Retinal pigment epithelial cell (primary cell): ENCODE measurements around the gene PTPRT.

Experiments
- DNase-seq: peaks from one replicate; pipeline ENCODE4 v3.0.0-alpha.2; 2010; ENCODE audit warnings: low read depth
- H3K4me3 ChIP-seq: 2 replicates; pipeline ENCODE4 v1.5.1; 2011; ENCODE audit warnings: mild to moderate bottlenecking, low read length, control low read depth, moderate library complexity
- TF ChIP-seq, protein P1 (sequence below): conservative IDR thresholded peaks from 2 replicates; pipeline ENCODE4 v1.5.1; 2011; ENCODE audit warnings: low read depth, low read length, control low read depth, inconsistent platforms

Gene PTPRT

DNA sequence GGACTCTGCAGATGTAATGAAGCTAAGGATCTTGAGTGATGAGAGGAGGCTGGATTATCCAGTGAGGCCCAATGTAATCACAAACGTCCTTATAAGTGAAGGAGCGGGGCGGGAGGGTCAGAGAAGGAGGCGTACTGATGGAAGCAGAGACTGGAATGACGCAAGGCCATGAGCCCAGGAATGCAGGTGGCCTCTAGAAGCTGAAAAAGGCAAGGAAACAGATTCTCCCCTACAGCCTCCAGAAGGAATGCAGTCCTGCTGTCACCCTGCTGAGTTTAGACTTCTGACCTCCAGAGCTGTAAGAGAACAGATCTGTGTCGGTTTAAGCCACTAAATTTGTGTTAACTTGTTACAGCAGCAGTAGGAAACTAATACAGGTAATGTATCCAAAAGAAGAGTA lies 227.9 kb downstream of the PTPRT start:
- TF ChIP-seq, protein P1, sequence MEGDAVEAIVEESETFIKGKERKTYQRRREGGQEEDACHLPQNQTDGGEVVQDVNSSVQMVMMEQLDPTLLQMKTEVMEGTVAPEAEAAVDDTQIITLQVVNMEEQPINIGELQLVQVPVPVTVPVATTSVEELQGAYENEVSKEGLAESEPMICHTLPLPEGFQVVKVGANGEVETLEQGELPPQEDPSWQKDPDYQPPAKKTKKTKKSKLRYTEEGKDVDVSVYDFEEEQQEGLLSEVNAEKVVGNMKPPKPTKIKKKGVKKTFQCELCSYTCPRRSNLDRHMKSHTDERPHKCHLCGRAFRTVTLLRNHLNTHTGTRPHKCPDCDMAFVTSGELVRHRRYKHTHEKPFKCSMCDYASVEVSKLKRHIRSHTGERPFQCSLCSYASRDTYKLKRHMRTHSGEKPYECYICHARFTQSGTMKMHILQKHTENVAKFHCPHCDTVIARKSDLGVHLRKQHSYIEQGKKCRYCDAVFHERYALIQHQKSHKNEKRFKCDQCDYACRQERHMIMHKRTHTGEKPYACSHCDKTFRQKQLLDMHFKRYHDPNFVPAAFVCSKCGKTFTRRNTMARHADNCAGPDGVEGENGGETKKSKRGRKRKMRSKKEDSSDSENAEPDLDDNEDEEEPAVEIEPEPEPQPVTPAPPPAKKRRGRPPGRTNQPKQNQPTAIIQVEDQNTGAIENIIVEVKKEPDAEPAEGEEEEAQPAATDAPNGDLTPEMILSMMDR: no peak
- no peak overlapping the region for H3K4me3 ChIP-seq
- no peak for DNase-seq

DNA sequence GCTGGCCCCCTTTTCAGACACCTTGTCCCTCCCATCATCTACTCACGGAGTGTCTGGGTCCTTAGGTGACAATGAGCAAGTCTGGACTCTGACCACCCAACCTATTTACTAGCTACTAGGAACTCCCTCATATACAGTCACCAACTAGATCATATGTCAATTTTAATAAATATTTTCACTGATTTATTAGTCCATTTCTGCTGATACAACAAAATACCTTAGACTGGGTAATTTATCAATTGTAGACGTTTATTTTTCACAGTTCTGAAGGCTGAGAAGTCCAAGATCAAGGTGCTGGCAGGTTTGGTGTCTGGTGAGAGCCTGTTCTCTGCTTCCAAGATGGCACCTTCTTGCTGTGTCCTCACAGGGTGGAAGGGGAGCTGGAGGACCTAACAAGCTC lies 229.7 kb downstream of the PTPRT start:
- TF ChIP-seq, protein P1: no peak
- H3K4me3 ChIP-seq: no peak overlapping the region
- no peak for DNase-seq

DNA sequence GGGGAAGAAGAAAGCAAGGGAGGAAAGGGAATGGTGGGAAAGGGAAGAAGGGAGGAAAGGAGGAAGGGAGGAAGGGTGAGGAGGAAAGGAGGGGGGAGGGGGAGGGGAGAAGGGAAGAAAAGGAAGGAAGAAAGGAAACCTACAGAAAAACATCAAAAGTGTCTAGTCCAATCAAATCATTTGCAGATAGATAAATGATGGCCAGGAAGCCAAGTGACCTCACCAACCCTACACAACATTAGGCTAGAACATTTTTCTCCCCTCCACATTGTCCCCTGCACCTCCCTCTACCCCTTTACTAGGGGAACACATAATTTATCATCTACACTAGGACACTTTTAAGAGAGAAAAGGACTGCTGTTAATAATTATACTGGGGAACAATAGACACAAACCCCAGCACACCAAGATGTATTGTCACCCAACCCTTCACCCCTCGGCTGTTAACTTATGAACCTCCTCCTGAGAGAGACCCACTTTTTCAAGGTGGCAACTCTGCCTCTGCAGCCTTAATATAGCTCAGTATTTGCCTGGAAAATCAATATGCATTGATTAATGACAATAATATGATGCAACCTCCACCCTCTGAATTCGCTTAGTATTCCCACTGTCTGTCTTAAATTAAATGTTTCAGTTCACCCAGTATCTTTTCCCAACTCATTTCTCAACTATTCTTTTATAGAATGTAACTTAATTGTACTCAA lies 231.2 kb downstream of the PTPRT start:
- TF ChIP-seq, protein P1: no peak
- H3K4me3 ChIP-seq: no peak overlapping the region
- DNase-seq: no peak

DNA sequence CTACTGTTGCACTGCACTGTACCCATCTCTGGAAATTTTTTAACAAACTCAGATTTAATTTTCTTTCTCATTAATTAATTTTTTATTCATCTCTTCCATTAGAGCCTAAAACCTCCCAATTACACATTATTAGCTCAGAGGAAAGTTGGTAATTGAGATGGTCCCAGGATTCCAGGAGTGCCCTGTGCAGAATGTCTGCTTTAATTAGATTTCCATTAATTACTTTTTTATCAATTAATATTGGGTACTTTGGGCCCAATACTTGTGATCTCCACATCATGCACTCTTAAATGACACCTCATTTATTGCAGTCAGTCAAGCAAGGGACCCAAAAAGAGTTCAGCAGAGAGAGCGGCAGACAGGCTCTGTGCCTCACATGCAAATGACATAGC lies 232.0 kb downstream of the PTPRT start:
- TF ChIP-seq, protein P1: no peak
- H3K4me3 ChIP-seq: no peak overlapping the region
- DNase-seq: no peak

DNA sequence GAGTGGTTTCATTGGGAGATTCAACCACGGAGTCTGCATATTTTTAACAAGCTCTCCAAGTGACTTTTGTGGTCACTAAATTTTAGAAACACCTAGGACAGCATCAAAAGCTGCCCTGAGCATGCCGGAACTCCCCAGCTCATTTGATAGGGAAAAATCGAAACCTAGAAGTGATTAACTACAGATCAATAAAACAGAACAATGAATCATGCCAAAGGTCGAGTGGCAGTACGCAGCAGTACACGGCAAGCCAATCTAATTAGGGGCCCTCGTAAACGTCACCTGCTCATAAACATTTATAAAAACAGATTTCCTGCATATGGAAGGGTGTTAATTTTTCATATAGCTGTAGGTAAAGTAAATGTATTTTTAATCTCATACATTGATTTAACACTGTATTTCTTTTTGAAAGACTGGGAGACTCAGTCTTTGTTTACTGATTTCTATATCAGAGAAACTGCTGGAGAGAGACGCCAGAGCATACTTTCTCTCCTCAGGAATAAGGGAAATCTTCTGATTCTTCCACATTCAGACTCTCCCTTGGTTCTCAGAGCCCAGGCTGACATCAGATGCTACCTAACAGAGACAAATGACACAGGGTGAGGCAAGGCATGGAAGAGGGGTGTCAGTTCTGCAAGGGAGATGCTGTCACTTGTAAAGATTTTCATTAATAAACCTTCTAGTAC lies 232.5 kb downstream of the PTPRT start:
- TF ChIP-seq, protein P1: no peak
- DNase-seq: no peak
- H3K4me3 ChIP-seq: no peak overlapping the region

DNA sequence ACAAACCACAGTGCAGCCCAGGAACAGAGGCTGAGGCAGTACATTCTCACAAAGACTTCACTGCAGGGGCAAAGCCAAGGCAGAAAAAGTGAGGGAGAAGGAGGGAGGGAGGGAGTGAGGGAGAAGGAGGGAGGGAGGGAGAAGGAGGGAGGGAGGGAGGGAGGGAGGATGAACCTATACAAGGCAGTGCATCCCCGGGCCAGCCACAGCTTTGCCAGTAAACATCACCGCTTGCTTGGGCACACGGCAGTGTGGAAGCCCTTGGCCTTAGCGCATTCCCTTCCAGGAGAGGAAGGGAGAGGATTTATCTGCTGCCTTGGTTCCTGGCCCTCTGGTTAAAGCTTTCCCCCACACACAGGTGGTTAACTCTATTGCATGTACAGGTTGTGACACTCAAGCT lies 234.0 kb downstream of the PTPRT start:
- TF ChIP-seq, protein P1: no peak
- H3K4me3 ChIP-seq: no peak overlapping the region
- no peak for DNase-seq

DNA sequence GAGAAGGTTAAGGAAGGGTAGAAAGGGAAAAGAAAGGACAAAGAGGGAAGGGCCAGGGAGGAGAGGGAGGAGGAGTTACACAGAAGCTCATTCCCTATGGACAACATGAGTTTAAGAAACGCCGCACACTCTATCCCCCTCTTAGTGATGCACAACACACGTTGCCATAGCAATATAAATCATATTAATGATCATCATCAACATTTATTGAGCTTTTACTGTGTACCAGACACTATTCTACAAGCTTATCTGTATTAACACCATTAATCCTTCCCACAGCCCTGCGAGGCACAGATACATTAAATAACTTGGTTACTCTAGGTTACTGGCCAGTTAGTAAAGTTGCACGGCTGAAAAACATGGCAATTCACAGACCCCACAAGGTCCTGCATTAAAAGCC lies 234.8 kb downstream of the PTPRT start:
- DNase-seq: no peak
- no peak overlapping the region for H3K4me3 ChIP-seq
- TF ChIP-seq, protein P1: no peak
